Muscle of back (tissue), 11 donors: ENCODE results near the gene KCTD16. TPM values are rescaled to one million over a fixed set of nuclear protein-coding genes. Genes with fewer than 3 reads are reported as not detected.

Experiments
- DNase-seq, 3 donors: peaks; one replicate each; pipeline versions ENCODE4 v3.0.0 to v3.0.0-alpha.2; 2013
- polyA plus RNA-seq, 10 donors: library from polyadenylated mRNA; unstranded; fragments of 120-200 nt; gene quantifications; one replicate each; pipeline ENCODE4 v1.2.1, GENCODE V29; 2013; ENCODE audit not compliant: insufficient read length in 10 of 10

The KCTD16 gene
- polyA plus RNA-seq, 10 donors: 0.05 to 0.19 (median 0.09) TPM

DNA sequence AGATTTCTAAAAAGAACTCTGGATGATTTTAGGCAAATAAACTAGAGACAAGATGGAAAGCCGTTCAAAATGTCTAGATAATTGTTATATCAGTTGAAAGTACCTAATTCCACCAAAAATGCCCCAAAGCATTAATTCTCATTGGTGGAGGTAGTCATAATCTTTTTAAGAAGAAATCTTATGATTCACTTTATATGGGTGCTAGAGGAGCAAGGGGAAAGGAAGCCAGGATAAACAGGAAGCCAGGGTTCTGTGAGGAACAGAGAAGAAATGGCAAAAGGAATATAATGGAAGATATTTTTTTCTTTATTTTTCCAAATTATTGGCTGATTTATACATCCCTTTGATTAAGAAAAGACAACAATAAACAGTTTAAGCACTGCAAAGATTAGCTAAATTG, 8.0 kb upstream of the KCTD16 start:
- DNase-seq: no peak

DNA sequence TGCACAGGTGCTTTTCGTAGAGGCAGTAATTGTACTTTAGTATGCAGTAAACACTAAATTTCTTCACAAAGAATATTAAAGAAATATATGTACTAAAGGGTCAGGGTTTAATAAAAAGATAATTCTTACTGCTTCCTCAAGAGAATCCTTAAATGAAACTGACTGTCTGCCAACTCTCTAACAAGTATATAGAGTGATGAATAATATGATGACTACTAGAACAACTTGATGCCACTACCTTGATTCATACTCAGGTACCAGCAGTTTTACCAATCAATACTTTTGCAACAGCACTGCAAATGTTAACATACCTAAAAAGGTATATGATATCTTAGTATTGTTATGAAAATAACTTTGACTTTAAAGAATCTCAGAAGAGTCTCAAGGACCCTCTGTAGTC, 4.0 kb upstream of the KCTD16 start:
- DNase-seq: no peak

- no peak for DNase-seq
Observed at GRCh38 chr5:144167998-144168397, 2.7 kb upstream of the KCTD16 start.

DNA sequence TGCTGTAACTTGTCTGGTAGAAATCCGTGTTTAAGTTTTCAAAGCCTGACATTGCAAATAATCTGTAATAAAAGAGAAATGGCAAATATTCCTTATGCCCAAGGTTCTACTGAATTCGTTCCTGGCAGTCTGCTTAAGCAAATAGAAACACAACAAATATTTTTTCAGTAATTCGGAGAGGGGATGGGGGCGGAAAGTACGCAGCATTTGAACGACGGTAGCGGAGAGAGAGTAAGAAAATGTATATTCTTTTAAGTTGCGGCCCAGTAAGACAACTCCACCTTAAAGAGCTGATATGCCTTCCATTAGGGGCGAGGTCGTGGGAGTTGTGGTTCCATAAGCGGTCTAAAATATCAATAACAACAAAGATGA, 783 bp upstream of the KCTD16 start:
- DNase-seq: peak in 1 of 3 donors; percentile 1

DNA sequence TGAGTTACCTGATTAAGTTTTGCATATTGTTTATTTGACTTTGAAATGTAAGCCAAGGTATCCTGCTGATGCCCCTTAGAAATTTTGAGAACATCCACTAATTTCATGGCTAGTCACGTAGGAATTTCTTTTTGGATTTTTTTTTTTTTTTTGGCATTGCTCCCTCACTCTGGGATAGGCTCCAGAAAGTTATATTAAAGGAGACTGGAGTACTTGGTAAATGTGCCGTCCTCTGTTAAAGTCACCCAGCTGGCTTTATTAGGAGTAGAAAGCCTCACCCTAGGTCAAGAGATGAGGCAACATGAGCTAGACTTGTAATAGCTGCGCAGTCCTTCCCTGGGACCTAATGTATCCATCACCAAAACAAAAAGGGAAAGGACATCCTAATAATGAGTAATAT, 3.1 kb downstream of the KCTD16 start:
- no peak for DNase-seq

DNA sequence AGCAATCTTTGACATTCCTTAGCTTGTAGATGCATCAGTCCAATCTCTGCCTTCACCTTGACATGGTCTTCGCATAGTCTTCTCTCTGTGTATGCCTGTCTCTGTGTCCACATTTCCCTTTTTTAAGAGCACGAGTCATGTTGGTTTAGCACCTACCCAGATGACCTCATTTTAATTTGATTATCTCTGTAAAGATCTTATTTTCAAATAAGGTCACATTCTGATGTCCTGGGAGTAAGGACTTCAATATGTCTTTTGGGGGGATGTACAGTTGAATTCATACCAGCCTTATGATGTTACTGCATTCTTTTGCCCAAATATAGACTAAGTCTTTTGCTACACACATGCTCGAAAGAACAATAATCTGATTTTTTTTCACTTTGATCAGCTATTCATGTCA, 6.9 kb downstream of the KCTD16 start:
- DNase-seq: peak in 1 of 3 donors; percentile 62

GRCh38 chr5:144179226-144179625, 8.6 kb downstream of the KCTD16 start:
- no peak for DNase-seq

DNA sequence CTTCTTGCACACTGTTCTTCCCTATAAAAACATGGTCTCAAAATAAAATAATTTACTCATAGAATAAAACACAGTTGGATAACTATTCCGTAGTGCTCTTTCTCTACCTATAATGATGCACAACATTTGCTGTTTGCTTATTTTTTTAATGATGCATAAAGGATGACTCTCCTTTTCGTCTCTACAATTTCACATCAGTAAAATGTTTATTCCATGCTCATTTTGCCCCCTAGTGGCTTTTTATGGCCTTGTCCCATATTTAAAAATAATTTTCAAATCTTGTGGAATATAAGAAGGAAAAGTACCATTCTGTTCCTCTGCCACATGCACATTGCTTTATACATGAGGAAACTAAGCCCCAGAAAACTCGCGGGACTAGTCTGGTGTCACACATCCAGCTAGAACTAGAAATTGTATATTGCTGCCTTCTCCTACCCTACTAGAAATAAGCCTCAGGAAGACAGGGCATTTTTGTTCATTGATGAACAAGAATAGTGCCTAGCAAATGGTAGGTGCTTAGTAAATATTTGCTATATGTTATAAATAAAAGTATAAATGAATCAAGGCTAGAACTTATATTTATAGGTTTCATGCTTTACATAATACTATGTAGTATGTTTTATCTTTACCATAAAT, 12.7 kb downstream of the KCTD16 start:
- DNase-seq: peak in 1 of 3 donors; percentile 57

DNA sequence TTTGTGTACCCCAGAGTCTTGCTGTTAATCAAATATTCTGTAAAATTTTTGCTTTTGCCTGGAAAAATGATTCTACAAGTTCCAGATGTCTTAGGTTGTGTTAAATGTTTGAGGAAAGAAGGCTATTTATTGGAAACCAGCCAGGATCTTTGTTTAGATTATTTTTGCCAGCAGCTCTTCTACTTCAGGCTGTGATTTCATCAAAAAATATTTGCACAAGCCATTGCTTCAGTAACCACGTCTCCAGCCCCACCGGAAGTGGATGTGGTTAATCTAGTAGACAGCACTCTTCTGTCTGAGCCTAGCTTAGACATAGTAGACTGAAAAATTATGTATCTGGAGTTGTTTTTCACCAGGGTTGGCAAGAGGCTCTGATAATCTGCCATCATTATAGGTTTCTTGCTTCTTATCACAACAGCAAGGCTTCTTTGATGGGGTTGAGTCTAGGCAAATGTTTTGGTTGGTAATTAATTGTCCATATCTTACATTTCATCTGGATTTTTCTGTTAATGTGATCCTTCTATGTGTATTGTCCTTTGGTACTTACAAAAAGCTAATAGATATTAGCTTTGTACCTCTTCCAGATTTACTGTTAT, 17.1 kb downstream of the KCTD16 start:
- peak; percentile 46 to 93 (median 69) for DNase-seq

- DNase-seq: peak in 1 of 3 donors; percentile 57
Observed at GRCh38 chr5:144189800-144190429, 19.2 kb downstream of the KCTD16 start.

GRCh38 chr5:144191531-144191930, 20.9 kb downstream of the KCTD16 start:
- DNase-seq: no peak

DNA sequence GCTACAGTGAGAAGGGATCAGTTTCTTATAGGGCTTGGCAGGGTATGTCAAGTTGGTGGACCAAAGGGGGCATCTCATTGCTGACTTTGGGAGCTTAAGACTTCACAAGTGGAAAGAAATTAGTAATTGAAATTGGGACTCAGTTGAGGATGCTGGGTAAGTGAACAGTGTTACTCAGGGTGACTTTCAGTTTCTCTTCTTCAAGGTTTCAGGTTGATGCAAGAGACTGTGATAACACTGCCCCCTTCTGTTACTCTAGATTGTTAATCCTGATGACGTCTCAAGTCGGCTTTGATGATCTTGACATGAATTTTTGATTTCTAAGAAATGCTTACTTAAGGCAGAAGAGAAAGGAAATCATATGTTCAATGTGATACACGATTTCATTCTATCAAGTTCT, 21.3 kb downstream of the KCTD16 start:
- peak in 1 of 3 donors; percentile 53 for DNase-seq

GRCh38 chr5:144192661-144193060, 22.0 kb downstream of the KCTD16 start:
- no peak for DNase-seq

DNA sequence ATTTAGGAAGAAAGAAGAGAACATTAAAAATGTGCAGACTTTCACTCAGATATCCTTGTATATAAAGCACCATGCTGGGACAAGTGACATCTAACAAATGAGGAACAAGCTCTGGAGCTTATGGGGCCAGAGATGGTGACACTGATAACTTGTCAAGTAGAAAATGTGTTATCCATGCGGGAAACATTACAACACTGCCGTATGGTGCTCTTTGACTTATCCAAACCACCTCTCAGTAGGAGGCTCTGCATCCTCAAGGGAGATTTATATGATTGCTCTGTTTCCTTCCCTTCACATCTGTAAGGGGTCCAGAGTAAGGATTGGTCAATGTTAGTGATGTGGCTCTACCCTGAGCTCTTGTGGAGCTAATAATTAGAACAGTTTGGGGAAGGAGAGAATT, 23.5 kb downstream of the KCTD16 start:
- no peak for DNase-seq

DNA sequence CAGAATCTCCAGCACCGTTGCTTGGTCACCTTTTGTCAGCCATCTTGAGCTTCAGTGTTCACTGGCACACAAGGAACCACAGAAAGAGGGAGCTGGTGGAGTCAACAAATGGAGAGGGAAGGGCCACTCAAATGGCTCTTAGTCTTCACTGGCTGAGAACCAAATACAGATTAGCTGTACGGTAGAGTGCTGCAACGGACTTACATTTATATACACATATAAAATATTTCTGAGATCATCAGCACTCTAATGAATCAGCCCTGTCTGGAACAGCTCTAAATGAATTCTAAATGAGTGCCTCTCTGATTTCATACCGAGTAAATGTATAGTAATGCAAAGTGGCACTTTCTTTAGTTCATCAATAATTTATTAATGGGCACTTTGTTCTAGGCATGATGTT, 24.8 kb downstream of the KCTD16 start:
- DNase-seq: no peak

DNA sequence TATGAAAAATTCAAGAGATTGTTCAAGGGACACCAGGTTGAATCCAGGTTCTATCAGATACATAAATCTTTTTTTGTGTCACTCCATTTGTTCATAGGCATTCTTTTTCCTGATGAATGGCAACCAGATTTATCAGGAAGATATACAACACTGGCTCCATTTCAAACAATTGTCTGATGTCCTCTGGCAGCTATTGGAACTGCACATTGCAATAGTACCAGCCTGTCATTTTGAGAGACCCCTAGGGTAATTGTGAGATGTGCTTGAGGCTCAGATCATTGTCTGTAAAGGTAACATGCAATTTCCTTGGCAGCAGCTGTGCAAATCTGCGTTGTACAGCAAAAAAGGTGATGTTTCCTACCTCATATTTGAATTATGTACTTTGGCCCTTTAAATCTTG, 25.9 kb downstream of the KCTD16 start:
- DNase-seq: no peak

DNA sequence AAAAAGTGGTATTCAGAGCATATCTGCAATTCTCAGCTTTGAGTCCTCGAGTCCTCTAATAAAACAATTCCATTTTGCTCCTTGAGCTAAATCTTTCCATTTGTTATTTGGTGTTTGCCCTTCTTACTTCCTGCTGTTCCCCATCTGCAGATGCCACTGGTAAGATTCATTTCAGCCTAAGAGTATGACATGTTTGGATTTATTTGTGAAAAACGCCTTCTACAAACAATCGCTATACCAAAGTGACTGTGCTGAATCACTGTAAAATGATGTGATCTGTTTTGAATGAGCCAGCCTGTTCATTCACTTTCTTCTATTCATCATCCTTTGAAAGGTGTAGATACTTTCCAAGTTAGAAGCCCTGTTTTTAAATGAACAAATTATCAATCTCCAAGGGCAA, 27.7 kb downstream of the KCTD16 start:
- no peak for DNase-seq

GRCh38 chr5:144201588-144201987, 30.9 kb downstream of the KCTD16 start:
- DNase-seq: no peak

- DNase-seq: no peak
Observed at GRCh38 chr5:144202072-144202471, 31.4 kb downstream of the KCTD16 start.

DNA sequence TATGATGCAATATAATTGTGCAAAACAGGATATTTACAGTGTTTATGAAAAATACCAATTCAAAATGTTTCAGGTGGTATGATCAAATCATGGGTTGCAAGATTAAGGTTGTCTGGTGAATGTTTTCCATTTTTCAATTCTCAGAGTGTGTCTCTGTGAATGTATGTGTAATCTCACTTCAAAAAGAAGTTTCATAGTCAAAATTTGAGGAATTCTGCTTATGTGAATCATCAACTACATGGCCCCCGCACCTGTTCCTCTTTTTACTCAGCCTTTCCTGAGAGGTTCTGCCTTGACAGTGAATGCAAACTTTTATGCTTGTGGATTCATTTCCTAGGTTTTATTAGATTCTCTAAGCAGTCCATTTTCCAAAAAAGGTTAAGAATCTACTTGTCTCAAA, 32.1 kb downstream of the KCTD16 start:
- no peak for DNase-seq

DNA sequence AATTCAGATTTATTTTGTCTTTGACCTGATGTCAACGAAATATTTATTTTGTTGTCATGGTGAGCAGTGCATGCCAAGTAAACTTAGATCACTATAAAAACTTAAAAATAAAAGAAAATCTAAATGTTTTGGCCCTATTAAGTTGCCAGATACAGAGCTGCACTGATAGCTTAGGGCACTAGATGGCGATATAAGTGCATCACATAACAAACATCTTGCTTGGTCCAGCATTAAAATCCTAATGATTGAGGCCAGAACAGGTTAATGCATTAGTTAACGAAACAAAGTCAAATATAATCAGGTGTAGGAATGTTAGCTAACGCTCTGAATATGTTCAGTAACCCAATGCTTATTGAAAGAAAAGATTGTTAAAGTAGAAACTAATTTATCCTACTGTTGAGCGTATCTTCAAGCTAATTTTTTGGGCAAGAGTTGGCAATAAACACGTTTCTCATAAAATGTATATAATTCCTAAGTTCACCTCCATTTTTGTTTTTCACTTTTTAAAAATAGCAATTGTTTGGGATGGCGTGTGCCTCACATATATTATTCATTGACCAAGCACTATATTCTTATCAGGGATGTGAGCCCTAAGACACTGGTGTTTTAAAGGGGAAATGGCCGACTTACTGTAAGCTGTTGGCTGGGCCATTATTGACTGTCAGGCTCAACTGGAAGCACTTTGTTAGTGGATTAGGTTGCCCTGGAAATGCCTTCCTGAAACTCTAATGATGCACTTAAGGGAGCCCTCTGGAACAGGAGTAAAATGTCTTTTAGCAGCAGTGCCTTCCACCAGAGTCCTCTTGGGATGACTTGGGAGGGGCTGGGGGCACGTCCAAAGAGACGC, 33.3 kb downstream of the KCTD16 start:
- peak; percentile 52 to 84 (median 70) for DNase-seq

DNA sequence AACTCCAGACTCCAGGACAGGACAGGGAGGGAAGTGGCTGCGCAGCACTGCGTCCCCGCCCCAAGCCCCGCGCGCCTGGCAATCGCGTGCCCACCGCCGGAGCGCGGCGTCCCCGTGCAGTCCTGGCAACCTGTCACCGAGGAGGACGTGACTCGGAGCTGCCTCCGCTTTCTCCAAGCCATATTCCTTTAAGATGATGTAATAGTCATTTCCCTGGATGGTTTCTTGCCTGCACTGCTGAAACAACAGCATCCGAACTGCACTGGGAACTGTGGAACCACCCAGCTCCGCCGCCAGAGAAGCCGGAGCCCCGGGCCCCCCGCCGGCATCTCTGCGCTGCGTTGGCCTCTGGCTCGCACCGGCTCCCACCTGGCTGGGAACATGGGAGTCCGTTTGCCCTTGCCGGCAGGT, 34.5 kb downstream of the KCTD16 start:
- DNase-seq: peak; percentile 14 to 62 (median 21)

- no peak for DNase-seq
Observed at GRCh38 chr5:144206141-144206540, 35.5 kb downstream of the KCTD16 start.
